Aorta (tissue), 5 donors: ENCODE results near the gene ELL. TPM values are rescaled to one million over a fixed set of nuclear protein-coding genes. Genes with fewer than 3 reads are reported as not detected.

Experiments
- ATAC-seq: fragments of 200-7000 bp; cut with Tn5 transposase; one replicate; pipeline ENCODE4 v1.9.1; 2022; ENCODE audit warnings: moderate library complexity; ENCODE audit not compliant: low FRiP score
- DNase-seq, 2 donors: peaks; one replicate each; pipeline ENCODE4 v3.0.0-alpha.2; 2020
- H3K27ac ChIP-seq, 2 donors: one replicate each; pipeline ENCODE4 v1.5.1; 2013; ENCODE audit warnings: low read length in 2 of 2, mild to moderate bottlenecking in 2 of 2, moderate library complexity in 2 of 2, control low read depth in 1 of 2, inconsistent platforms in 1 of 2, low read depth in 1 of 2
- H3K27me3 ChIP-seq, 2 donors: one replicate each; pipeline ENCODE4 v1.6.1; 2013; ENCODE audit warnings: control low read depth in 1 of 2, low read length in 1 of 2, mild to moderate bottlenecking in 1 of 2, moderate library complexity in 1 of 2; ENCODE audit not compliant: insufficient read depth in 2 of 2, control insufficient read depth in 1 of 2
- H3K36me3 ChIP-seq, 2 donors: one replicate each; pipeline ENCODE4 v1.6.1; 2013; ENCODE audit warnings: control low read depth in 1 of 2, low read length in 1 of 2, mild to moderate bottlenecking in 1 of 2; ENCODE audit not compliant: insufficient read depth in 2 of 2, control insufficient read depth in 1 of 2
- H3K4me1 ChIP-seq, 2 donors: one replicate each; pipeline ENCODE4 v1.6.1; 2013; ENCODE audit warnings: low read length in 2 of 2, control low read depth in 1 of 2, mild to moderate bottlenecking in 1 of 2, moderate library complexity in 1 of 2; ENCODE audit not compliant: insufficient read depth in 2 of 2, control insufficient read depth in 1 of 2
- H3K4me3 ChIP-seq, 2 donors: one replicate each; pipeline ENCODE4 v1.5.1; 2013; ENCODE audit warnings: low read length in 2 of 2, control low read depth in 1 of 2, mild to moderate bottlenecking in 1 of 2
- H3K9me3 ChIP-seq: one replicate; pipeline ENCODE4 v1.6.1; 2013; ENCODE audit warnings: mild to moderate bottlenecking, low read length; ENCODE audit not compliant: control insufficient read depth
- WGBS, 2 donors: extraction: QIAGEN DNeasy Blood & Tissue Kit; methylation state at CpG; one replicate each; pipeline ENCODE4 v1.1.7; 2013; 5-methylcytosine and 5-hydroxymethylcytosine counted together
- intact Hi-C, 2 donors: fragments of 100-400 bp; cut with DNase I; formaldehyde crosslinking; loops; one replicate each; pipeline versions ENCODE4 v1.14.2 to v1.15.0; 2022
- polyA plus RNA-seq, 2 donors: library from polyadenylated mRNA; stranded (reverse); fragments of 200-250 nt; gene quantifications; one replicate each; pipeline ENCODE4 v1.2.3, GENCODE V29; 2013
- total RNA-seq, 2 donors: library from RNA; stranded (reverse); fragmentation: NEBNext Ultra II Directional; extraction: Animal tissue kit (Norgen Biotek cat#: 25700); gene quantifications; one replicate each; pipeline ENCODE4 v1.2.1, GENCODE V29; 2021
- donor health status: healthy with polysubstance abuse.
- donor health status: Bipolar disorder and iron deficiency.
- donor health status: DM: no; HTN: no; CAD: no.
- donor health status: DM: no; HTN: no; CAD: no.
- donor health status: DM: yes; HTN: yes; CAD: no.

The ELL gene
- total and polyA plus RNA-seq, 4 donors = 7.3 to 37.9 (median 21.5) TPM

DNA sequence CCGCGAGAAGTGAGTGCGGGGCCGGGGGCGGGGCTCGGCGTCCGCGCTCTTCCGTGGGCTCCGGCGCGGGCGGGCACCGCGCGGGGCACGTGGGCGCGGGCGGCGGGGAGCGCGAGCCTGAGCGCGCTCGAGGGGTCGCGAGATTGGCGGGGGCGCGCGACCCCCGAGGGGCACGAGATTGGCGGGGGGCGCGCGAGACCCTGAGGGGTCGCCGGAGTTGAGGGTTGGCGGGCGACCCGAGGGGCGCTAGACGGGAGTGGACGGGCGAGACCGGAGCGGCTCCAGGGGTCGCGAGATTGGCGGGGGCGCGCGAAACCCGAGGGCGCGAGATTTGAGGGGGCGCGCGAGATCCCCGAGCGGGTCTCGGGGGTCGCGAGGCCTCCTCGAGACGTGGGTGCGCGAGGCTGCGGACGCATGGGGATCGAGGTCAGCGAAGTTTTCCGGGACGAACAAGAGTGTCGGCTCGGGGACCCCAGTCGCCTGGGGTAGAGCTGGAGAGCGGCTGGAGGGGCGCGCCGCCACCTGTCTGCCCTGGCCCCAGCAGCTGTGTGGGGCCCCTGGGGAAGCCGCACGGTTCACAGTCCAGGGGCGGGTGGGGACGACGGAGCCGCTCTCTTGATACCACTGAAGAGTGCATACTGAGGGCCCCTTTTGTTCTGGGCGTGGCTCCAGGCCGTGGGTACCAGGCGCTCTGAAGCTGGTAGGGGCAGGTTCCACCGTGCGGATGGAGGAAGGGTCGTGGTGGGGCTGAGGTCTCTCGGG lies 102.0 kb downstream of the ELL start:
- Histone ChIP-seq H3K4me3 (peak overlapping the region; percentile 44 to 74), H3K9me3 (no peaks in the 10 kb centered on the region), H3K36me3 (no peaks in the 10 kb centered on the region), H3K27me3 (no peaks in the 10 kb centered on the region), H3K27ac (peak overlapping the region in 1 of 2 donors; percentile 7), H3K4me1 (no peaks in the 10 kb centered on the region)
- intact Hi-C loops = loop anchor here (10.0 kb wide), 2 partner anchors 165 to 215 kb away; partner anchors contain the start of gene RAB3A (in 1 of the 2)
- DNase-seq (peak; percentile 67 to 83), ATAC-seq (no peak)
- 1 to 2% methylated on average over 84 to 97 of the region's 97 CpGs for WGBS, 2 donors

- Histone ChIP-seq H3K9me3 (no peaks in the 10 kb centered on the region), H3K4me3 (peak within 1 kb of the TSS; percentile 44 to 74), H3K36me3 (no peaks in the 10 kb centered on the region), H3K27ac (peak within 1 kb of the TSS in 1 of 2 donors; percentile 46), H3K4me1 (no peaks in the 10 kb centered on the region), H3K27me3 (no peaks in the 10 kb centered on the region)
- peak; percentile 85 to 90 for DNase-seq
- ATAC-seq = peak; percentile 36
- intact Hi-C loops = loop anchor here (10.0 kb wide), 2 partner anchors 164 to 214 kb away; partner anchors contain the start of gene RAB3A (in 1 of the 2)
- 1 to 2% methylated on average over 20 to 80 of the region's 80 CpGs for WGBS, 2 donors
These were observed 102.6 kb downstream of the ELL start, which contains the start of gene SSBP4 for GRCh38 chr19:18419195-18419698. Gene SSBP4, plus strand, starts transcription at chr19:18419398. Its CDS starts 251 bp downstream, at chr19:18419649.

GRCh38 chr19:18418483-18419194 lies 103.2 kb downstream of the ELL start:
- Histone ChIP-seq H3K27ac (peak overlapping the region in 1 of 2 donors; percentile 46), H3K4me1 (no peaks in the 10 kb centered on the region), H3K9me3 (no peaks in the 10 kb centered on the region), H3K4me3 (no peak overlapping the region), H3K27me3 (no peaks in the 10 kb centered on the region), H3K36me3 (no peaks in the 10 kb centered on the region)
- peak; percentile 76 to 83 for DNase-seq
- intact Hi-C loops = loop anchor here (10.0 kb wide), 2 partner anchors 164 to 214 kb away; partner anchors contain the start of gene RAB3A (in 1 of the 2)
- ATAC-seq = no peak
- WGBS, 2 donors = 17 to 19% methylated on average over 39 of the region's 39 CpGs

DNA sequence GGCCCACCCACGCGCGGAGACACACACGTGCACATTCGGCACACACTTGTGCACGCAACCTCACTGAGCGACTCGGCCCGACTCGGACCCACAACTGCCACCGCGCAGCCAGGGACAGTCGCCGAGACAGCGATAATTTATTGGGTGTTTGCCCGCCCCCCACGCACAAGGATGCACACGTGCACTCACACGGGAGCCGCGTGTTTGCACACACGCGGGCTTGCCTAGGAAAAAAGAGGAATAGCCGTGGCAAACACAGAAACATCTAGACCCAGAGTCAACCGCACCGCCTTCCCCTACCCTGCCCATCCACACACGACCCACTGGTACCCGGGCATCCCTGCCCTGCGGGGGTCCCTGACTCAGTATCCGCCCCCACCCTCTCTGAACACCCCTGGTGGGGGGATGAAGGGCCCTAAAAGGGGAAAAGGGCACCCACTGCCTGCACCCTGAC lies 103.8 kb downstream of the ELL start:
- DNase-seq (peak; percentile 85 to 87), ATAC-seq (no peak)
- intact Hi-C loops = loop anchor here (10.0 kb wide), 2 partner anchors 163 to 213 kb away; partner anchors contain the start of gene RAB3A (in 1 of the 2)
- Histone ChIP-seq H3K27me3 (no peaks in the 10 kb centered on the region), H3K27ac (peak overlapping the region in 1 of 2 donors; percentile 46), H3K9me3 (no peaks in the 10 kb centered on the region), H3K36me3 (no peaks in the 10 kb centered on the region), H3K4me3 (no peak overlapping the region), H3K4me1 (no peaks in the 10 kb centered on the region)
- 10 to 12% methylated on average over 30 of the region's 30 CpGs for WGBS, 2 donors

- peak overlapping the region in 1 of 2 donors; percentile 71 for H3K27ac ChIP-seq
- ATAC-seq = peak; percentile 66
- no peaks in the 10 kb centered on the region for H3K27me3 ChIP-seq
- DNase-seq = peak; percentile 93 to 94
- H3K36me3 ChIP-seq = no peaks in the 10 kb centered on the region
- peak overlapping the region in 1 of 2 donors; percentile 6 for H3K4me3 ChIP-seq
- intact Hi-C loops = loop anchor here (1.0 to 10.0 kb wide), 4 partner anchors 113 to 213 kb away; partner anchors contain the start of genes JUND (in 1 of the 2) and RAB3A (in 1 of the 2)
- H3K9me3 ChIP-seq = no peaks in the 10 kb centered on the region
- 1% methylated on average over 39 to 53 of the region's 53 CpGs for WGBS, 2 donors
- no peaks in the 10 kb centered on the region for H3K4me1 ChIP-seq
These were observed 104.4 kb downstream of the ELL start for GRCh38 chr19:18417250-18418028.

GRCh38 chr19:18416778-18417249 lies 105.1 kb downstream of the ELL start:
- Histone ChIP-seq H3K27ac (peak overlapping the region in 1 of 2 donors; percentile 71), H3K4me1 (no peaks in the 10 kb centered on the region), H3K36me3 (no peaks in the 10 kb centered on the region), H3K9me3 (no peaks in the 10 kb centered on the region), H3K27me3 (no peaks in the 10 kb centered on the region), H3K4me3 (peak overlapping the region in 1 of 2 donors; percentile 6)
- DNase-seq (peak; percentile 97 to 98), ATAC-seq (peak; percentile 82)
- intact Hi-C loops = loop anchor here (1.0 to 10.0 kb wide), 4 partner anchors 113 to 212 kb away; partner anchors contain the start of genes JUND (in 1 of the 2) and RAB3A (in 1 of the 2)
- 1% methylated on average over 40 to 44 of the region's 44 CpGs for WGBS, 2 donors

GRCh38 chr19:18415178-18415867 lies 106.5 kb downstream of the ELL start:
- H3K4me1 ChIP-seq = no peaks in the 10 kb centered on the region
- no peaks in the 10 kb centered on the region for H3K9me3 ChIP-seq
- WGBS, 2 donors = 2 to 3% methylated on average over 25 of the region's 25 CpGs
- ATAC-seq (peak; percentile 55), DNase-seq (peak; percentile 89 to 91)
- no peak overlapping the region for H3K4me3 ChIP-seq
- intact Hi-C loops = loop anchor here (10.0 kb wide), 2 partner anchors 161 to 211 kb away; partner anchors contain the start of gene RAB3A (in 1 of the 2)
- H3K27ac ChIP-seq = peak overlapping the region in 1 of 2 donors; percentile 49
- no peaks in the 10 kb centered on the region for H3K27me3 ChIP-seq
- no peaks in the 10 kb centered on the region for H3K36me3 ChIP-seq
